GM12891 (cell line): Measurements from ENCODE around the gene CACNA1G.

ENCODE experiments used
- DNase-seq: peaks from one replicate; pipeline ENCODE4 v3.0.0; 2011; ENCODE audit warnings: low spot score; ENCODE audit not compliant: insufficient read length
- FAIRE-seq: peaks from 2 replicates; lab custom pipeline; 2011; peaks lifted over from hg19 to GRCh38; lab: Jason Lieb, UNC
- PAX5 ChIP-seq: IDR thresholded peaks from 2 replicates; pipeline ENCODE4 v1.6.1; 2011; ENCODE audit warnings: low read length, moderate library complexity, mild to moderate bottlenecking; ENCODE audit not compliant: insufficient read depth, severe bottlenecking
- POLR2A ChIP-seq: IDR thresholded peaks from 2 replicates; pipeline ENCODE4 v1.6.1; 2011; ENCODE audit warnings: low read depth, low read length, control low read depth
- POLR2AphosphoS5 ChIP-seq: IDR thresholded peaks from 2 replicates; pipeline ENCODE4 v1.6.1; 2011; ENCODE audit warnings: low read depth, low read length, control low read depth
- POU2F2 ChIP-seq: IDR thresholded peaks from 2 replicates; pipeline ENCODE4 v1.6.1; 2011; ENCODE audit warnings: low read depth, mild to moderate bottlenecking, control low read depth, low read length, moderate library complexity
- SPI1 ChIP-seq: IDR thresholded peaks from 2 replicates; pipeline ENCODE4 v1.6.1; 2011; ENCODE audit warnings: low read depth, low read length, control low read depth
- TAF1 ChIP-seq: IDR thresholded peaks from 2 replicates; pipeline ENCODE4 v1.6.1; 2011; ENCODE audit warnings: low read depth, low read length, control low read depth

The CACNA1G gene

GRCh38 chr17:50540560-50541401 is 19.7 kb upstream of the CACNA1G start:
- no peak for FAIRE-seq
- no peak for TF ChIP-seq POLR2A
- TF ChIP-seq PAX5: no peak
- no peak for TF ChIP-seq TAF1
- no peak for TF ChIP-seq SPI1
- TF ChIP-seq POU2F2: no peak
- TF ChIP-seq POLR2AphosphoS5: no peak
- DNase-seq: no peak

GRCh38 chr17:50541402-50541715 is 19.2 kb upstream of the CACNA1G start:
- no peak for TF ChIP-seq POU2F2
- TF ChIP-seq SPI1: no peak
- TF ChIP-seq TAF1: no peak
- no peak for TF ChIP-seq POLR2A
- no peak for TF ChIP-seq PAX5
- TF ChIP-seq POLR2AphosphoS5: no peak
- FAIRE-seq: no peak
- no peak for DNase-seq

GRCh38 chr17:50541716-50542688 is 18.5 kb upstream of the CACNA1G start:
- peak; percentile 99 for DNase-seq
- peak; percentile 94 for FAIRE-seq
- no peak for TF ChIP-seq POLR2AphosphoS5
- no peak for TF ChIP-seq SPI1
- no peak for TF ChIP-seq PAX5
- TF ChIP-seq POU2F2: no peak
- no peak for TF ChIP-seq TAF1
- TF ChIP-seq POLR2A: no peak

GRCh38 chr17:50542795-50543774 is 17.4 kb upstream of the CACNA1G start:
- no peak for DNase-seq
- no peak for FAIRE-seq
- TF ChIP-seq POLR2AphosphoS5: no peak

GRCh38 chr17:50544516-50544915 is 16.0 kb upstream of the CACNA1G start:
- FAIRE-seq: no peak
- no peak for DNase-seq
- TF ChIP-seq PAX5 (no peak), POU2F2 (no peak), SPI1 (no peak), POLR2A (no peak), POLR2AphosphoS5 (no peak), TAF1 (no peak)

GRCh38 chr17:50545311-50545710 is 15.2 kb upstream of the CACNA1G start:
- DNase-seq (no peak), FAIRE-seq (no peak)
- no peak for TF ChIP-seq PAX5
- no peak for TF ChIP-seq POU2F2
- no peak for TF ChIP-seq POLR2A
- TF ChIP-seq TAF1: no peak
- no peak for TF ChIP-seq POLR2AphosphoS5
- TF ChIP-seq SPI1: no peak

- no peak for FAIRE-seq
- TF ChIP-seq POLR2AphosphoS5: no peak
- no peak for TF ChIP-seq PAX5
- no peak for TF ChIP-seq POU2F2
- no peak for TF ChIP-seq POLR2A
- no peak for TF ChIP-seq SPI1
- DNase-seq: no peak
These were observed 13.8 kb upstream of the CACNA1G start for GRCh38 chr17:50546701-50547034.

GRCh38 chr17:50547035-50547735 is 13.3 kb upstream of the CACNA1G start, which contains the start of gene SPATA20:
Gene SPATA20 (plus strand): TSS chr17:50547174. CDS start chr17:50547209, 35 bp downstream.
- FAIRE-seq (peak; percentile 91), DNase-seq (peak; percentile 96)
- TF ChIP-seq POLR2A (peak; percentile 61; the same call in 1 of the 2 replicates), POU2F2 (no peak), TAF1 (peak; percentile 11; the same call in 1 of the 2 replicates), PAX5 (no peak), POLR2AphosphoS5 (no peak), SPI1 (peak; percentile 50)
